Measurements from ENCODE around the gene ARID1A. TPM values are rescaled to one million over a fixed set of nuclear protein-coding genes. Genes with fewer than 3 reads are reported as not detected.

The ARID1A gene
- total and polyA plus RNA-seq, 9 of the 15 experiments (the other 6 are each of a cell fraction or from before 2014, with no cell fraction given) = 8.3 to 88.3 (median 22.5) TPM

DNA sequence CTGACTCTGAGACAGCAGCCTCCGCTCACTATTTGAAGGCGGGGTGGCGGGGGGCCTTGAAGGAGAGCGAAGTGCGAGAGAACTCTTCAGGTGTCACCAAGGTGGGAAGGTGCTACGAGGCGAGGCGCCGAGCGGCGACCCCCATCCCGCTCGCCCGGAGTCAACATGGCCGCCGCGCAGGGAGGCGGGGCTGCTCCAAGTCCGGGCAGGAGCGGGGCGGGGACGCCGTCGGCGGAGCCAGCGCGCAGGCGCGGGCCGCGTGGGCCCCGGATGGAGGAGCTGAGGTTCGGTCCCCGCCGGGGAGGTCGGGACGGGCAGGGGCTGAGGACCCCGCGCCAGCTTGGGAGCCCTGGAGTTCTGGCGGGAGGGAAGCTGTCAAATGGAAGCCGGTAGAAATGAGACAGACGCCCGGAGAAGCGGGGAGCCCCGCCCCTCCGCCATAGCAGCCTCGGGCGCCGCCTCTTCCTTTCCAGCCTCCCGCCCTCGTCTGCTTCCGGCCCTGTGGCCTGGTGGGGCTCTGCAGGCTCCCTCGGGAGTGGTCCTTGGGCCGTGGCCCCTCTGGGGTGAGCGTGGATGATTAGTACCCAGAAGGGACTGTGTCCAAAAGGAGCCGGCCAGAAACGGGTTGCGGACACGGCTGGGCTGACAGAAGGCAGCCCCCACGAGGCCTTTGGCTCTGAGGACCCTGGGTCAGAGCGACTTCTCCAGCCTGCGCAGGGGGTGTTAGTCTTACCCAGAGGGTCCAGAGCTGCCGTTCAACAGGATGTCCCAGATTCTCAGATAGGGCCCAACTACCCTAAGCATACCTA is 92.1 kb downstream of the ARID1A start, which contains the start of gene PIGV (continued):
- TF ChIP-seq SMAD4 (CRISPR knock-in tag; conservative IDR thresholded peaks at IDR 0.05) (peak; percentile 48; the same call in 1 of the 2 replicates), ZNF639 (CRISPR knock-in tag; conservative IDR thresholded peaks at IDR 0.05 in 1 of 2, IDR thresholded peaks at IDR 0.05 in 1 of 2) (peak in 1 of 2 experiments; percentile 35; a peak in 1 of 4 replicates), ZNF212 (CRISPR knock-in tag; IDR thresholded peaks at IDR 0.05) (no peak), SMARCA4 (IDR thresholded peaks at IDR 0.05) (no peak), TBL1XR1 (IDR thresholded peaks at IDR 0.05; ENCODE audit: low read length in 2 of 2) (peak in 1 of 2 experiments; percentile 4; a peak in 1 of 4 replicates), C11orf30 (IDR thresholded peaks at IDR 0.05; ENCODE audit: low read depth) (peak; percentile 28; the same call in 1 of the 2 replicates), KLF1 (tag; IDR thresholded peaks at IDR 0.05) (peak; percentile 80), HNRNPH1 (optimal IDR thresholded peaks at IDR 0.05; ENCODE audit: low read depth, low read length) (no peak), ILF3 (IDR thresholded peaks at IDR 0.05; ENCODE audit: borderline replicate concordance) (peak; percentile 91; the same call in 1 of the 2 replicates), IRF1 (CRISPR knock-in tag; IDR thresholded peaks at IDR 0.05; ENCODE audit: borderline replicate concordance) (0 out of 2 replicates have a peak, but pooled peaks have one; percentile 68), ELK3 (CRISPR knock-in tag; IDR thresholded peaks at IDR 0.05) (no peak; the same call in 1 of the 2 replicates), BRD9 (IDR thresholded peaks at IDR 0.05; ENCODE audit: low read depth, partially characterized antibody) (peak; percentile 52), ELF4 (CRISPR knock-in tag; IDR thresholded peaks at IDR 0.05) (peak; percentile 34; the same call in 1 of the 2 replicates), SP2 (IDR thresholded peaks at IDR 0.05; ENCODE audit: extremely low read depth, low read depth, low read length, poor library complexity, severe bottlenecking) (no peak), KLF6 (CRISPR knock-in tag; IDR thresholded peaks at IDR 0.05; ENCODE audit: borderline replicate concordance) (0 out of 2 replicates have a peak, but pooled peaks have one; percentile 55), MAFK (IDR thresholded peaks at IDR 0.05; ENCODE audit: low read length) (no peak), DMBX1 (CRISPR knock-in tag; IDR thresholded peaks at IDR 0.05; ENCODE audit: borderline replicate concordance) (no peak), PML (IDR thresholded peaks at IDR 0.05; ENCODE audit: low read length) (peak; percentile 56)
- TF ChIP-seq, protein P1, sequence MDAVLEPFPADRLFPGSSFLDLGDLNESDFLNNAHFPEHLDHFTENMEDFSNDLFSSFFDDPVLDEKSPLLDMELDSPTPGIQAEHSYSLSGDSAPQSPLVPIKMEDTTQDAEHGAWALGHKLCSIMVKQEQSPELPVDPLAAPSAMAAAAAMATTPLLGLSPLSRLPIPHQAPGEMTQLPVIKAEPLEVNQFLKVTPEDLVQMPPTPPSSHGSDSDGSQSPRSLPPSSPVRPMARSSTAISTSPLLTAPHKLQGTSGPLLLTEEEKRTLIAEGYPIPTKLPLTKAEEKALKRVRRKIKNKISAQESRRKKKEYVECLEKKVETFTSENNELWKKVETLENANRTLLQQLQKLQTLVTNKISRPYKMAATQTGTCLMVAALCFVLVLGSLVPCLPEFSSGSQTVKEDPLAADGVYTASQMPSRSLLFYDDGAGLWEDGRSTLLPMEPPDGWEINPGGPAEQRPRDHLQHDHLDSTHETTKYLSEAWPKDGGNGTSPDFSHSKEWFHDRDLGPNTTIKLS (IDR thresholded peaks at IDR 0.05; ENCODE audit: borderline replicate concordance, low read depth) = no peak; the same call in none of the 2 replicates
- TF ChIP-seq, protein P2, sequence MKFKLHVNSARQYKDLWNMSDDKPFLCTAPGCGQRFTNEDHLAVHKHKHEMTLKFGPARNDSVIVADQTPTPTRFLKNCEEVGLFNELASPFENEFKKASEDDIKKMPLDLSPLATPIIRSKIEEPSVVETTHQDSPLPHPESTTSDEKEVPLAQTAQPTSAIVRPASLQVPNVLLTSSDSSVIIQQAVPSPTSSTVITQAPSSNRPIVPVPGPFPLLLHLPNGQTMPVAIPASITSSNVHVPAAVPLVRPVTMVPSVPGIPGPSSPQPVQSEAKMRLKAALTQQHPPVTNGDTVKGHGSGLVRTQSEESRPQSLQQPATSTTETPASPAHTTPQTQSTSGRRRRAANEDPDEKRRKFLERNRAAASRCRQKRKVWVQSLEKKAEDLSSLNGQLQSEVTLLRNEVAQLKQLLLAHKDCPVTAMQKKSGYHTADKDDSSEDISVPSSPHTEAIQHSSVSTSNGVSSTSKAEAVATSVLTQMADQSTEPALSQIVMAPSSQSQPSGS (CRISPR knock-in tag; IDR thresholded peaks at IDR 0.05) = no peak

Measured in K562 (cell line).